ENCODE measurements around the gene CKB.

GRCh38 chr14:103534576-103535061 is 12.0 kb upstream of the CKB start:
- TF ChIP-seq EZH2 (IDR thresholded peaks at IDR 0.05; ENCODE audit: low read length, missing control alignments): no peak
- no peak for TF ChIP-seq CTCF (conservative IDR thresholded peaks at IDR 0.05 in 1 of 2, IDR thresholded peaks at IDR 0.05 in 1 of 2; ENCODE audit: low read depth in 1 of 2, low read length in 2 of 2)

Measured in fibroblast of lung (primary cell).